ENCODE results near the gene GJD4. TPM values are rescaled to one million over a fixed set of nuclear protein-coding genes. Genes with fewer than 3 reads are reported as not detected.

GJD4 gene, protein sequence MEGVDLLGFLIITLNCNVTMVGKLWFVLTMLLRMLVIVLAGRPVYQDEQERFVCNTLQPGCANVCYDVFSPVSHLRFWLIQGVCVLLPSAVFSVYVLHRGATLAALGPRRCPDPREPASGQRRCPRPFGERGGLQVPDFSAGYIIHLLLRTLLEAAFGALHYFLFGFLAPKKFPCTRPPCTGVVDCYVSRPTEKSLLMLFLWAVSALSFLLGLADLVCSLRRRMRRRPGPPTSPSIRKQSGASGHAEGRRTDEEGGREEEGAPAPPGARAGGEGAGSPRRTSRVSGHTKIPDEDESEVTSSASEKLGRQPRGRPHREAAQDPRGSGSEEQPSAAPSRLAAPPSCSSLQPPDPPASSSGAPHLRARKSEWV
- polyA plus RNA-seq (not detected in 2 replicates), polyA minus RNA-seq (not detected in 2 replicates)

DNA sequence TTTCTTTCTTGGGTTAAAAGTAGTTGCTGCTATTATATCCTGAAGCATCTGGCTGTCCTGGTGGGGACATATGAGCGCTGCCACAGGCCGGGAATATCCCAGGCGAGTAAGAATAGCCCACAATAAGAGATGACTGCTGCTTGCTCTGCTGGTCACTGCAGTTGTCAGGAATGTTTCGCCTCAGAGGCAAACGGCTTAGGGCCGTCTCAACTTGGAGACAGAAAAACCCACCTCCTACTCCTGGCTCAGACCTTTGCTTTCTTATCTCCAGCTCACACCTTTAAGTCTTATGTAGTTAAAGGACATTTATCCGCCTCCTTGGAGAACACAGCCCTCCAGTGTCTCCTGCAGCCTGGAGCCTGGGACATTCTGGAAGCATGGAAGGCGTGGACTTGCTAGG is at the start of gene GJD4:
GJD4 (plus strand) TSS at position 151 of the 400 bp plus-strand sequence; CDS start at position 378, 227 bp downstream.
- H2AFZ ChIP-seq (ENCODE audit: low read depth, low read length) = no peak within 1 kb of the TSS
- no peak for TF ChIP-seq RAD21 (conservative IDR thresholded peaks at IDR 0.05)
- TF ChIP-seq EZH2 (IDR thresholded peaks at IDR 0.05; ENCODE audit: borderline replicate concordance, insufficient read depth, low read length, poor library complexity, severe bottlenecking) = no peak
- TF ChIP-seq, protein P1, sequence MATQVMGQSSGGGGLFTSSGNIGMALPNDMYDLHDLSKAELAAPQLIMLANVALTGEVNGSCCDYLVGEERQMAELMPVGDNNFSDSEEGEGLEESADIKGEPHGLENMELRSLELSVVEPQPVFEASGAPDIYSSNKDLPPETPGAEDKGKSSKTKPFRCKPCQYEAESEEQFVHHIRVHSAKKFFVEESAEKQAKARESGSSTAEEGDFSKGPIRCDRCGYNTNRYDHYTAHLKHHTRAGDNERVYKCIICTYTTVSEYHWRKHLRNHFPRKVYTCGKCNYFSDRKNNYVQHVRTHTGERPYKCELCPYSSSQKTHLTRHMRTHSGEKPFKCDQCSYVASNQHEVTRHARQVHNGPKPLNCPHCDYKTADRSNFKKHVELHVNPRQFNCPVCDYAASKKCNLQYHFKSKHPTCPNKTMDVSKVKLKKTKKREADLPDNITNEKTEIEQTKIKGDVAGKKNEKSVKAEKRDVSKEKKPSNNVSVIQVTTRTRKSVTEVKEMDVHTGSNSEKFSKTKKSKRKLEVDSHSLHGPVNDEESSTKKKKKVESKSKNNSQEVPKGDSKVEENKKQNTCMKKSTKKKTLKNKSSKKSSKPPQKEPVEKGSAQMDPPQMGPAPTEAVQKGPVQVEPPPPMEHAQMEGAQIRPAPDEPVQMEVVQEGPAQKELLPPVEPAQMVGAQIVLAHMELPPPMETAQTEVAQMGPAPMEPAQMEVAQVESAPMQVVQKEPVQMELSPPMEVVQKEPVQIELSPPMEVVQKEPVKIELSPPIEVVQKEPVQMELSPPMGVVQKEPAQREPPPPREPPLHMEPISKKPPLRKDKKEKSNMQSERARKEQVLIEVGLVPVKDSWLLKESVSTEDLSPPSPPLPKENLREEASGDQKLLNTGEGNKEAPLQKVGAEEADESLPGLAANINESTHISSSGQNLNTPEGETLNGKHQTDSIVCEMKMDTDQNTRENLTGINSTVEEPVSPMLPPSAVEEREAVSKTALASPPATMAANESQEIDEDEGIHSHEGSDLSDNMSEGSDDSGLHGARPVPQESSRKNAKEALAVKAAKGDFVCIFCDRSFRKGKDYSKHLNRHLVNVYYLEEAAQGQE (IDR thresholded peaks at IDR 0.05; ENCODE audit: borderline replicate concordance) = no peak
- no peak for TF ChIP-seq MXI1 (conservative IDR thresholded peaks at IDR 0.05; ENCODE audit: poor library complexity, severe bottlenecking)
- TF ChIP-seq TAF1 (IDR thresholded peaks at IDR 0.05; ENCODE audit: low read depth) = no peak
- no peak for TF ChIP-seq EP300 (conservative IDR thresholded peaks at IDR 0.05; ENCODE audit: poor library complexity, severe bottlenecking)
- TF ChIP-seq POLR2AphosphoS5 (IDR thresholded peaks at IDR 0.05) = no peak
- TF ChIP-seq, protein P2, sequence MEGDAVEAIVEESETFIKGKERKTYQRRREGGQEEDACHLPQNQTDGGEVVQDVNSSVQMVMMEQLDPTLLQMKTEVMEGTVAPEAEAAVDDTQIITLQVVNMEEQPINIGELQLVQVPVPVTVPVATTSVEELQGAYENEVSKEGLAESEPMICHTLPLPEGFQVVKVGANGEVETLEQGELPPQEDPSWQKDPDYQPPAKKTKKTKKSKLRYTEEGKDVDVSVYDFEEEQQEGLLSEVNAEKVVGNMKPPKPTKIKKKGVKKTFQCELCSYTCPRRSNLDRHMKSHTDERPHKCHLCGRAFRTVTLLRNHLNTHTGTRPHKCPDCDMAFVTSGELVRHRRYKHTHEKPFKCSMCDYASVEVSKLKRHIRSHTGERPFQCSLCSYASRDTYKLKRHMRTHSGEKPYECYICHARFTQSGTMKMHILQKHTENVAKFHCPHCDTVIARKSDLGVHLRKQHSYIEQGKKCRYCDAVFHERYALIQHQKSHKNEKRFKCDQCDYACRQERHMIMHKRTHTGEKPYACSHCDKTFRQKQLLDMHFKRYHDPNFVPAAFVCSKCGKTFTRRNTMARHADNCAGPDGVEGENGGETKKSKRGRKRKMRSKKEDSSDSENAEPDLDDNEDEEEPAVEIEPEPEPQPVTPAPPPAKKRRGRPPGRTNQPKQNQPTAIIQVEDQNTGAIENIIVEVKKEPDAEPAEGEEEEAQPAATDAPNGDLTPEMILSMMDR (IDR thresholded peaks at IDR 0.05; ENCODE audit: poor library complexity, severe bottlenecking) = no peak
- TF ChIP-seq SMC3 (conservative IDR thresholded peaks at IDR 0.05; ENCODE audit: poor library complexity) = no peak

GRCh38 chr10:35555962-35556930 is 48.9 kb upstream of the GJD4 start:
- Histone ChIP-seq H3K4me3 (ENCODE audit: low read length) (no peak overlapping the region), H3K9ac (ENCODE audit: low read length) (no peak overlapping the region), H3K36me3 (ENCODE audit: insufficient read depth, low read length) (no peaks in the 10 kb centered on the region), H3K79me2 (replicated peaks; ENCODE audit: insufficient read depth, low read length) (no peaks in the 10 kb centered on the region), H3K9me2 (ENCODE audit: insufficient read depth, low read length) (no peaks in the 10 kb centered on the region), H3K4me2 (ENCODE audit: low read length) (no peak overlapping the region), H3F3A (ENCODE audit: insufficient read depth, low read length, poor library complexity, severe bottlenecking) (no peaks in the 10 kb centered on the region), H4K20me1 (ENCODE audit: insufficient read depth) (no peaks in the 10 kb centered on the region), H3K27me3 (ENCODE audit: insufficient read depth, low read depth, low read length) (no peaks in the 10 kb centered on the region), H3K9me3 (ENCODE audit: low read length) (no peaks in the 10 kb centered on the region), H2AFZ (ENCODE audit: low read depth, low read length) (no peak overlapping the region), H3K27ac (ENCODE audit: low read length) (no peak overlapping the region)
- TF ChIP-seq, protein P2 (IDR thresholded peaks at IDR 0.05; ENCODE audit: poor library complexity, severe bottlenecking) = no peak
- no peak for TF ChIP-seq SMC3 (conservative IDR thresholded peaks at IDR 0.05; ENCODE audit: poor library complexity)
- TF ChIP-seq EP300 (conservative IDR thresholded peaks at IDR 0.05; ENCODE audit: poor library complexity, severe bottlenecking) = no peak
- no peak for TF ChIP-seq EZH2 (IDR thresholded peaks at IDR 0.05; ENCODE audit: borderline replicate concordance, insufficient read depth, low read length, poor library complexity, severe bottlenecking)
- TF ChIP-seq POLR2AphosphoS5 (IDR thresholded peaks at IDR 0.05) = no peak
- TF ChIP-seq MXI1 (conservative IDR thresholded peaks at IDR 0.05; ENCODE audit: poor library complexity, severe bottlenecking) = no peak
- TF ChIP-seq, protein P1 (IDR thresholded peaks at IDR 0.05; ENCODE audit: borderline replicate concordance) = no peak
- no peak for TF ChIP-seq TAF1 (IDR thresholded peaks at IDR 0.05; ENCODE audit: low read depth)
- TF ChIP-seq RAD21 (conservative IDR thresholded peaks at IDR 0.05) = no peak

More for the DNA sequence above, at the start of gene GJD4:
- Histone ChIP-seq H3K9me2 (ENCODE audit: insufficient read depth, low read length) (no peaks in the 10 kb centered on the region), H3F3A (ENCODE audit: insufficient read depth, low read length, poor library complexity, severe bottlenecking) (no peaks in the 10 kb centered on the region), H3K9ac (ENCODE audit: low read length) (no peak within 1 kb of the TSS), H3K27ac (ENCODE audit: low read length) (no peak within 1 kb of the TSS), H4K20me1 (ENCODE audit: insufficient read depth) (no peaks in the 10 kb centered on the region), H3K36me3 (ENCODE audit: insufficient read depth, low read length) (no peaks in the 10 kb centered on the region), H3K4me2 (ENCODE audit: low read length) (no peak within 1 kb of the TSS), H3K27me3 (ENCODE audit: insufficient read depth, low read depth, low read length) (no peaks in the 10 kb centered on the region), H3K9me3 (ENCODE audit: low read length) (no peaks in the 10 kb centered on the region), H3K79me2 (replicated peaks; ENCODE audit: insufficient read depth, low read length) (no peaks in the 10 kb centered on the region), H3K4me3 (ENCODE audit: low read length) (no peak within 1 kb of the TSS)

Measured in neural cell (in vitro differentiated cells).